B cell (primary cell): ENCODE measurements around the gene RELL2. TPM values are rescaled to one million over a fixed set of nuclear protein-coding genes. Genes with fewer than 3 reads are reported as not detected.

Experiments used
- ATAC-seq: fragments of 200-7000 bp; cut with Tn5 transposase; one replicate; pipeline ENCODE4 v1.10.0; 2021; ENCODE audit warnings: low read depth, mild to moderate bottlenecking, moderate number of reproducible peaks, moderate library complexity
- CTCF ChIA-PET: fragments of 350-600 bp; sonication (Branson Sonifier 250); formaldehyde crosslinking; loops from one replicate; lab custom pipeline; 2021; ENCODE audit warnings: antibody characterized with exemption, inconsistent platforms; lab: Charles Lee
- POLR2A ChIA-PET: fragments of 350-600 bp; sonication (Branson Sonifier 250); formaldehyde crosslinking; loops from one replicate; lab custom pipeline; 2021; ENCODE audit warnings: antibody characterized with exemption; lab: Charles Lee
- DNase-seq: peaks from one replicate; pipeline ENCODE4 v3.0.0; 2013
- H2AFZ ChIP-seq: 2 replicates; pipeline ENCODE4 v1.6.1; 2012; ENCODE audit warnings: mild to moderate bottlenecking, low read depth, low read length; ENCODE audit not compliant: insufficient read depth, poor library complexity, severe bottlenecking
- H3K27ac ChIP-seq, 2 donors: 1 replicate in 1 of 2; 2 replicates in 1 of 2; pipeline ENCODE4 v1.5.1; 2012 to 2013; ENCODE audit warnings: low read length in 2 of 2, mild to moderate bottlenecking in 2 of 2, moderate library complexity in 1 of 2
- H3K27me3 ChIP-seq, 4 experiments: fragments of 200-600 bp in 1 of 4; sonication (generic) in 1 of 4; replicated peaks in 1 of 4; 1 replicate in 2 of 4; 2 replicates in 2 of 4; pipeline versions ENCODE4 v1.6.1 to v1.7.0; 2013 to 2016; ENCODE audit warnings: low read length in 3 of 4, mild to moderate bottlenecking in 2 of 4, mixed read lengths in 1 of 4, moderate library complexity in 1 of 4; ENCODE audit not compliant: insufficient read depth in 4 of 4, control insufficient read depth in 3 of 4; ENCODE audit errors: control extremely low read depth in 1 of 4
- H3K36me3 ChIP-seq, 2 experiments: replicated peaks in 1 of 2; 1 replicate in 1 of 2; 2 replicates in 1 of 2; pipeline versions ENCODE4 v1.6.1 to v1.7.1; 2013; ENCODE audit warnings: low read length in 1 of 2; ENCODE audit not compliant: insufficient read depth in 2 of 2, control insufficient read depth in 1 of 2; ENCODE audit errors: control extremely low read depth in 1 of 2, extremely low read depth in 1 of 2
- H3K4me1 ChIP-seq, 2 donors: fragments of 200-600 bp in 1 of 2; sonication (generic) in 1 of 2; 1 replicate in 1 of 2; 2 replicates in 1 of 2; pipeline versions ENCODE4 v1.5.1 to v1.6.1; 2013 to 2017; ENCODE audit warnings: low read length in 2 of 2; ENCODE audit not compliant: control insufficient read depth in 2 of 2, insufficient read depth in 2 of 2
- H3K4me2 ChIP-seq: replicated peaks from 2 replicates; pipeline ENCODE3; 2012; ENCODE audit warnings: mild to moderate bottlenecking, low read depth, low read length; ENCODE audit not compliant: poor library complexity, severe bottlenecking
- H3K4me3 ChIP-seq, 5 experiments: fragments of 200-600 bp in 1 of 5; sonication (generic) in 1 of 5; 1 replicate in 3 of 5; 2 replicates in 2 of 5; pipeline versions ENCODE4 v1.5.1 to v1.7.0; 2011 to 2016; ENCODE audit warnings: low read length in 4 of 5, mild to moderate bottlenecking in 4 of 5, low read depth in 2 of 5, control low read depth in 1 of 5, moderate library complexity in 1 of 5; ENCODE audit not compliant: insufficient read depth in 1 of 5; ENCODE audit errors: control extremely low read depth in 1 of 5, extremely low read depth in 1 of 5
- H3K79me2 ChIP-seq: fragments of 200-600 bp; sonication (generic); one replicate; pipeline ENCODE4 v1.6.0; 2016; ENCODE audit warnings: low read length; ENCODE audit not compliant: control insufficient read depth, insufficient read depth
- H3K9ac ChIP-seq: fragments of 200-600 bp; sonication (generic); 2 replicates; pipeline ENCODE4 v1.6.1; 2017; ENCODE audit warnings: mild to moderate bottlenecking, low read length, moderate library complexity
- H3K9me3 ChIP-seq, 3 donors: one replicate each; pipeline versions ENCODE4 v1.6.1 to v1.7.1; 2013; ENCODE audit warnings: low read length in 2 of 3; ENCODE audit not compliant: control insufficient read depth in 2 of 3, insufficient read depth in 1 of 3; ENCODE audit errors: control extremely low read depth in 1 of 3
- H4K20me1 ChIP-seq: 2 replicates; pipeline ENCODE4 v1.6.0; 2012; ENCODE audit warnings: mild to moderate bottlenecking, low read length; ENCODE audit not compliant: insufficient read depth, control insufficient read depth, poor library complexity, severe bottlenecking
- H3K27ac Mint-ChIP-seq: one replicate; pipeline ENCODE4 v1.8.0; 2021; ENCODE audit warnings: mixed read lengths
- H3K27me3 Mint-ChIP-seq: one replicate; pipeline ENCODE4 v1.8.0; 2021; ENCODE audit warnings: mixed read lengths
- H3K4me1 Mint-ChIP-seq: one replicate; pipeline ENCODE4 v1.8.0; 2021; ENCODE audit warnings: mixed read lengths
- H3K4me3 Mint-ChIP-seq: one replicate; pipeline ENCODE4 v1.8.0; 2021; ENCODE audit warnings: mixed read lengths
- H3K9me3 Mint-ChIP-seq: one replicate; pipeline ENCODE4 v1.8.0; 2022; ENCODE audit warnings: mixed read lengths; ENCODE audit not compliant: insufficient read depth
- CTCF ChIP-seq: fragments of 200-600 bp; IDR thresholded peaks from one replicate; pipeline ENCODE4 v1.8.0; 2022; ENCODE audit warnings: antibody characterized with exemption, mild to moderate bottlenecking
- EZH2 ChIP-seq: IDR thresholded peaks from 2 replicates; pipeline ENCODE4 v1.6.1; 2012; ENCODE audit warnings: borderline replicate concordance, low read depth, mild to moderate bottlenecking, moderate library complexity, low read length; ENCODE audit not compliant: insufficient read depth, poor library complexity, severe bottlenecking
- WGBS: methylation state at CpG from one replicate; pipeline ENCODE4 v1.1.5; 2013; ENCODE audit warnings: missing lambda C conversion rate; ENCODE audit not compliant: insufficient coverage; 5-methylcytosine and 5-hydroxymethylcytosine counted together
- intact Hi-C: fragments of 100-400 bp; cut with micrococcal nuclease; formaldehyde crosslinking; loops from one replicate; pipeline ENCODE4 v1.10.0; 2022
- polyA plus RNA-seq: library from polyadenylated mRNA; depleted of rRNA; stranded (reverse); fragments of >200 nt; gene quantifications from 2 replicates; pipeline ENCODE4 v1.2.3, GENCODE V29; 2012
- total RNA-seq, 2 donors: library from RNA; stranded (reverse); fragments of 120-200 nt in 1 of 2; gene quantifications; 1 replicate in 1 of 2; 2 replicates in 1 of 2; pipeline versions ENCODE4 v1.2.3 to v1.2.4, GENCODE V29; 2013 to 2022

The RELL2 gene
- total and polyA plus RNA-seq, 2 donors (not counting 1 experiment from before 2014, with no cell fraction given): 12.1 to 48.9 TPM

- no CpG with 5 or more reads among the region's 2 CpGs for WGBS
- DNase-seq (no peak), ATAC-seq (no peak)
- H2AFZ ChIP-seq: peak overlapping the region; percentile 85
- H3K27ac Mint-ChIP-seq: peak overlapping the region; percentile 91
- H3K27me3 Mint-ChIP-seq: no peaks in the 10 kb centered on the region
- no peaks in the 10 kb centered on the region for H3K9me3 Mint-ChIP-seq
- peak overlapping the region; percentile 93 for H3K4me3 Mint-ChIP-seq
- peaks cover 66% of the 10 kb centered on the region for H3K4me1 Mint-ChIP-seq
- peaks cover 0 to 4% (median 0%) of the 10 kb centered on the region in 3 donors for H3K9me3 ChIP-seq
- peak overlapping the region in 1 of 2 donors; percentile 92 for H3K27ac ChIP-seq
- TF ChIP-seq CTCF: no peak
- no peak for TF ChIP-seq EZH2
- peaks cover 87% of the 10 kb centered on the region for H3K79me2 ChIP-seq
- peaks cover 9% of the 10 kb centered on the region for H4K20me1 ChIP-seq
- H3K4me1 ChIP-seq: peaks cover 42 to 48% of the 10 kb centered on the region in 2 donors
- no peaks in the 10 kb centered on the region for H3K27me3 ChIP-seq
- peak overlapping the region; percentile 93 for H3K9ac ChIP-seq
- H3K36me3 ChIP-seq: peaks cover 0 to 25% of the 10 kb centered on the region in 2 experiments
- H3K4me3 ChIP-seq: peak overlapping the region in 4 of 5 experiments; percentile 84 to 95 (median 93)
- H3K4me2 ChIP-seq: peak overlapping the region; percentile 84
- intact Hi-C loops: no loop called here
- CTCF ChIA-PET: interaction anchor here (0.7 to 28.1 kb wide), 12 partner anchors 10 to 972 kb away, joined by 3 to 760 read pairs (median 7); partner anchors contain the start of genes HDAC3, PCDHGB7, PCDHGC3 and RELL2
- POLR2A ChIA-PET: interaction anchor here (1.0 to 4.4 kb wide), 5 partner anchors 9 to 25 kb away, joined by 3 to 34 read pairs (median 4); partner anchors contain the start of genes HDAC3 and RELL2
These were observed 19.7 kb upstream of the RELL2 start for GRCh38 chr5:141617128-141617527.

- Mint-ChIP-seq H3K4me3 (peak overlapping the region; percentile 93), H3K27ac (peak overlapping the region; percentile 91), H3K4me1 (peaks cover 62% of the 10 kb centered on the region), H3K27me3 (no peaks in the 10 kb centered on the region), H3K9me3 (no peaks in the 10 kb centered on the region)
- Histone ChIP-seq H4K20me1 (peaks cover 9% of the 10 kb centered on the region), H3K27ac (peak overlapping the region; percentile 86 to 92), H3K36me3 (peaks cover 0 to 26% of the 10 kb centered on the region in 2 experiments), H3K4me1 (peaks cover 45 to 50% of the 10 kb centered on the region in 2 donors), H2AFZ (peak overlapping the region; percentile 85), H3K9me3 (peaks cover 0 to 4% (median 0%) of the 10 kb centered on the region in 3 donors), H3K27me3 (no peaks in the 10 kb centered on the region), H3K9ac (peak overlapping the region; percentile 93), H3K4me3 (peak overlapping the region; percentile 84 to 98 (median 94)), H3K4me2 (peak overlapping the region; percentile 84), H3K79me2 (peaks cover 82% of the 10 kb centered on the region)
- no peak for ATAC-seq
- no peak for TF ChIP-seq CTCF
- no peak for TF ChIP-seq EZH2
- ChIA-PET POLR2A (interaction anchor here (0.7 to 4.4 kb wide), 7 partner anchors 12 to 26 kb away, joined by 3 to 34 read pairs (median 4); partner anchors contain the start of genes HDAC3 and RELL2), CTCF (interaction anchor here (0.9 to 28.1 kb wide), 11 partner anchors 11 to 297 kb away, joined by 3 to 760 read pairs (median 9); partner anchors contain the start of genes HDAC3, PCDHGB7, PCDHGC3 and RELL2)
- no CpG with 5 or more reads among the region's 9 CpGs for WGBS
- no peak for DNase-seq
- intact Hi-C loops: loop anchor here (2.0 kb wide), 1 partner anchor 187 kb away; the partner anchor contains the start of gene PCDHGA12
These were observed 19.1 kb upstream of the RELL2 start for GRCh38 chr5:141617682-141618029.
